WI38 (cell line): ENCODE data around the gene TRABD2B.

ENCODE experiments used
- H3K4me3 ChIP-seq: 2 replicates; pipeline ENCODE4 v1.5.1; 2011; ENCODE audit warnings: low read depth, mild to moderate bottlenecking, control low read depth, low read length
- CTCF ChIP-seq: IDR thresholded peaks from 2 replicates; pipeline ENCODE4 v1.5.1; 2012; ENCODE audit warnings: low read depth, mild to moderate bottlenecking, control low read depth, low read length

Gene TRABD2B

GRCh38 chr1:47759936-47760629, 237.1 kb downstream of the TRABD2B start:
- no peak overlapping the region for H3K4me3 ChIP-seq
- TF ChIP-seq CTCF: no peak

GRCh38 chr1:47759251-47759935, 237.8 kb downstream of the TRABD2B start:
- H3K4me3 ChIP-seq: no peak overlapping the region
- TF ChIP-seq CTCF: no peak

GRCh38 chr1:47758341-47759250, 238.6 kb downstream of the TRABD2B start:
- no peak for TF ChIP-seq CTCF
- H3K4me3 ChIP-seq: no peak overlapping the region

GRCh38 chr1:47757226-47757975, 239.8 kb downstream of the TRABD2B start:
- no peak overlapping the region for H3K4me3 ChIP-seq
- no peak for TF ChIP-seq CTCF

- H3K4me3 ChIP-seq: no peak overlapping the region
- no peak for TF ChIP-seq CTCF
Observed at GRCh38 chr1:47756411-47756810, 240.8 kb downstream of the TRABD2B start.

- no peak overlapping the region for H3K4me3 ChIP-seq
- no peak for TF ChIP-seq CTCF
Observed at GRCh38 chr1:47756006-47756405, 241.2 kb downstream of the TRABD2B start.
